ENCODE results near the gene FAM107B. TPM values are rescaled to one million over a fixed set of nuclear protein-coding genes. Genes with fewer than 3 reads are reported as not detected.
A peak's percentile ranks its signal among the peaks of the same experiment; 100 is the strongest.

Gene FAM107B
- total RNA-seq, 1 donor from 2014 or later = 82.2 TPM

- peaks cover 4% of the 10 kb centered on the region for H3K9me3 Mint-ChIP-seq (ENCODE audit: low read depth)
- peaks cover 25% of the 10 kb centered on the region for H3K4me1 Mint-ChIP-seq (ENCODE audit: low read depth)
- no peak overlapping the region for H3K4me3 Mint-ChIP-seq (ENCODE audit: low read depth)
- H3K36me3 Mint-ChIP-seq (ENCODE audit: insufficient read depth) = peaks cover 28% of the 10 kb centered on the region
- H3K27ac Mint-ChIP-seq = no peak overlapping the region
- TF ChIP-seq CTCF (IDR thresholded peaks at IDR 0.05; ENCODE audit: unreplicated experiment) = no peak
- no peak for DNase-seq (ENCODE audit: low spot score, unreplicated experiment)
- no peaks in the 10 kb centered on the region for H3K27me3 Mint-ChIP-seq
Measured at GRCh38 chr10:14565199-14565598, 209.5 kb downstream of the FAM107B start.

GRCh38 chr10:14564268-14564744 is 210.4 kb downstream of the FAM107B start:
- Mint-ChIP-seq H3K36me3 (ENCODE audit: insufficient read depth) (peaks cover 28% of the 10 kb centered on the region), H3K4me3 (ENCODE audit: low read depth) (no peak overlapping the region), H3K4me1 (ENCODE audit: low read depth) (peaks cover 25% of the 10 kb centered on the region), H3K27me3 (no peaks in the 10 kb centered on the region), H3K9me3 (ENCODE audit: low read depth) (peaks cover 4% of the 10 kb centered on the region), H3K27ac (no peak overlapping the region)
- no peak for TF ChIP-seq CTCF (IDR thresholded peaks at IDR 0.05; ENCODE audit: unreplicated experiment)
- no peak for DNase-seq (ENCODE audit: low spot score, unreplicated experiment)

- Mint-ChIP-seq H3K4me1 (ENCODE audit: low read depth) (peaks cover 29% of the 10 kb centered on the region), H3K27ac (no peak overlapping the region), H3K36me3 (ENCODE audit: insufficient read depth) (peaks cover 25% of the 10 kb centered on the region), H3K27me3 (no peaks in the 10 kb centered on the region), H3K9me3 (ENCODE audit: low read depth) (peaks cover 4% of the 10 kb centered on the region), H3K4me3 (ENCODE audit: low read depth) (no peak overlapping the region)
- TF ChIP-seq CTCF (IDR thresholded peaks at IDR 0.05; ENCODE audit: unreplicated experiment) = no peak
- DNase-seq (ENCODE audit: low spot score, unreplicated experiment) = no peak
Measured at GRCh38 chr10:14563359-14563940, 211.2 kb downstream of the FAM107B start.

GRCh38 chr10:14563076-14563336 is 211.7 kb downstream of the FAM107B start:
- Mint-ChIP-seq H3K36me3 (ENCODE audit: insufficient read depth) (peaks cover 23% of the 10 kb centered on the region), H3K4me3 (ENCODE audit: low read depth) (no peak overlapping the region), H3K4me1 (ENCODE audit: low read depth) (peaks cover 34% of the 10 kb centered on the region), H3K9me3 (ENCODE audit: low read depth) (peaks cover 4% of the 10 kb centered on the region), H3K27me3 (no peaks in the 10 kb centered on the region), H3K27ac (no peak overlapping the region)
- DNase-seq (ENCODE audit: low spot score, unreplicated experiment) = no peak
- TF ChIP-seq CTCF (IDR thresholded peaks at IDR 0.05; ENCODE audit: unreplicated experiment) = no peak

GRCh38 chr10:14562218-14563075 is 212.2 kb downstream of the FAM107B start:
- DNase-seq (ENCODE audit: low spot score, unreplicated experiment) = no peak
- Mint-ChIP-seq H3K9me3 (ENCODE audit: low read depth) (peaks cover 4% of the 10 kb centered on the region), H3K36me3 (ENCODE audit: insufficient read depth) (peaks cover 20% of the 10 kb centered on the region), H3K4me1 (ENCODE audit: low read depth) (peaks cover 36% of the 10 kb centered on the region), H3K27me3 (no peaks in the 10 kb centered on the region), H3K27ac (peak overlapping the region; percentile 54), H3K4me3 (ENCODE audit: low read depth) (no peak overlapping the region)
- no peak for TF ChIP-seq CTCF (IDR thresholded peaks at IDR 0.05; ENCODE audit: unreplicated experiment)
